Fibroblast of pulmonary artery (primary cell): Measurements from ENCODE around the gene DMRTA1.
"Not testable (repeated sequence)": the region's sequence is repeated elsewhere in the genome, so short reads cannot be mapped to it uniquely, and the experiment has no call there.

Experiments
- DNase-seq: peaks from one replicate; pipeline ENCODE4 v3.0.0-alpha.2; 2010; ENCODE audit warnings: low read depth
- H3K4me3 ChIP-seq: replicated peaks from 2 replicates; pipeline ENCODE4 v1.5.1; 2011; ENCODE audit warnings: low read depth, mild to moderate bottlenecking, control low read depth, low read length, moderate library complexity
- TF ChIP-seq, protein P1 (sequence below): IDR thresholded peaks from 2 replicates; pipeline ENCODE4 v1.5.1; 2011; ENCODE audit warnings: mild to moderate bottlenecking, control low read depth, low read length, inconsistent platforms; ENCODE audit errors: missing control alignments

Gene DMRTA1

GRCh38 chr9:22423566-22423965 lies 23.1 kb upstream of the DMRTA1 start:
- H3K4me3 ChIP-seq = no peak overlapping the region
- TF ChIP-seq, protein P1, sequence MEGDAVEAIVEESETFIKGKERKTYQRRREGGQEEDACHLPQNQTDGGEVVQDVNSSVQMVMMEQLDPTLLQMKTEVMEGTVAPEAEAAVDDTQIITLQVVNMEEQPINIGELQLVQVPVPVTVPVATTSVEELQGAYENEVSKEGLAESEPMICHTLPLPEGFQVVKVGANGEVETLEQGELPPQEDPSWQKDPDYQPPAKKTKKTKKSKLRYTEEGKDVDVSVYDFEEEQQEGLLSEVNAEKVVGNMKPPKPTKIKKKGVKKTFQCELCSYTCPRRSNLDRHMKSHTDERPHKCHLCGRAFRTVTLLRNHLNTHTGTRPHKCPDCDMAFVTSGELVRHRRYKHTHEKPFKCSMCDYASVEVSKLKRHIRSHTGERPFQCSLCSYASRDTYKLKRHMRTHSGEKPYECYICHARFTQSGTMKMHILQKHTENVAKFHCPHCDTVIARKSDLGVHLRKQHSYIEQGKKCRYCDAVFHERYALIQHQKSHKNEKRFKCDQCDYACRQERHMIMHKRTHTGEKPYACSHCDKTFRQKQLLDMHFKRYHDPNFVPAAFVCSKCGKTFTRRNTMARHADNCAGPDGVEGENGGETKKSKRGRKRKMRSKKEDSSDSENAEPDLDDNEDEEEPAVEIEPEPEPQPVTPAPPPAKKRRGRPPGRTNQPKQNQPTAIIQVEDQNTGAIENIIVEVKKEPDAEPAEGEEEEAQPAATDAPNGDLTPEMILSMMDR = no peak
- no peak for DNase-seq

- H3K4me3 ChIP-seq = no peak overlapping the region
- TF ChIP-seq, protein P1 = no peak
- no peak for DNase-seq
Measured at GRCh38 chr9:22424616-22425015, 22.0 kb upstream of the DMRTA1 start.

DNA sequence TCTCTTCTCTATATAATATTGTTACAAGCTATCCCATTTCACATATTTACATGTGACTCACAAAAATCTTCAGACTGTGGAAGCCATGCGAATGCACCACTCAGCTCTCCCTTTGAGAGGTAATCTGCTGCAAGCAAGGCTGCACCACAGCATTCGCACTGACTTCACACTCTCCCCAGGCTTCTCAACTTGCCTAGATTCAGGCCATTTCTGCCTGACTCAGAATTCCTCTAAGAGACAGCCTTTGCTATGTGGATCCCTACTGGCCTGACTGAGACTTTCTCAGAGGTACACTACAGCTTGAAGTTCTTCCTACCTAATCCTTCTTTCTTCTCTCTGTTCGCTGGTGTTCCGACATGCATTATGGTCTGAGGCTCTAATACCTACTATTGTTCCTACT lies 21.1 kb upstream of the DMRTA1 start:
- TF ChIP-seq, protein P1 = no peak
- no peak for DNase-seq
- H3K4me3 ChIP-seq = no peak overlapping the region

GRCh38 chr9:22427226-22427880 lies 19.3 kb upstream of the DMRTA1 start:
- TF ChIP-seq, protein P1 = no peak
- no peak overlapping the region for H3K4me3 ChIP-seq
- DNase-seq = no peak

GRCh38 chr9:22433691-22434090 lies 12.9 kb upstream of the DMRTA1 start:
- TF ChIP-seq, protein P1 = no peak
- DNase-seq = no peak

GRCh38 chr9:22435252-22435651 lies 11.4 kb upstream of the DMRTA1 start:
- not testable (repeated sequence) for DNase-seq, H3K4me3 ChIP-seq

More at GRCh38 chr9:22433691-22434090, 12.9 kb upstream of the DMRTA1 start:
- H3K4me3 ChIP-seq = no peak overlapping the region

DNA sequence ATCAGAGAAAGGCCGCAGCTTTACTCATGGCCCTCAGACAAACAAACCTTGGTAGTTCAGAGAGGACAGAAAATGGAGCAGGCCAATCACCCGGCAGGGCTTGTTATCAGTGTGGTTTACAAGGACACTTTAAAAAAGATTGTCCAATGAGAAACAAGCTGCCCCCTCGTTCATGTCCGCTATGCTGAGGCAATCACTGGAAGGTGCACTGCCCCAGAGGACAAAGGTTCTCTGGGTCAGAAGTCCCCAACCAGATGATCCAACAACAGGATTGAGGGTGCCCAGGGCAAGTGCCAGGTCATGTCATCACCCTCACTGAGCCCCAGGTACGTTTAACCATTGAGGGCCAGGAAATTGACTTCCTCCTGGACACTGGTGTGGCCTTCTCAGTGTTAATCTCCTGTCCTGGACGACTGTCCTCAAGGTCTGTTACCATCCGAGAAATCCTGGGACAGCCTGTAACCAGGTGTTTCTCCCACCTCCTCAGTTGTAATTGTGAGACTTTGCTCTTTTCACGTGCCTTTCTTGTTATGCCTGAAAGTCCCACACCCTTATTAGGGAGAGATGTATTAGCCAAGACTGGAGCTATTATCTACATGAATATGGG lies 9.1 kb upstream of the DMRTA1 start:
- not testable (repeated sequence) for DNase-seq, H3K4me3 ChIP-seq

- no peak overlapping the region for H3K4me3 ChIP-seq
- DNase-seq = no peak
- TF ChIP-seq, protein P1 = no peak
Measured at GRCh38 chr9:22440841-22441240, 5.8 kb upstream of the DMRTA1 start.
